ENCODE data around the gene ACTL7A.

The ACTL7A gene

GRCh38 chr9:108838017-108838416, 24.0 kb upstream of the ACTL7A start:
- TF ChIP-seq GATA2 (IDR thresholded peaks at IDR 0.05; ENCODE audit: low read depth, low read length), result no peak
- TF ChIP-seq GATA3 (IDR thresholded peaks at IDR 0.05; ENCODE audit: low read depth, low read length), result no peak

GRCh38 chr9:108842610-108843295, 19.3 kb upstream of the ACTL7A start:
- TF ChIP-seq GATA3 (IDR thresholded peaks at IDR 0.05; ENCODE audit: low read depth, low read length) (no peak), GATA2 (IDR thresholded peaks at IDR 0.05; ENCODE audit: low read depth, low read length) (no peak)

- TF ChIP-seq GATA3 (IDR thresholded peaks at IDR 0.05; ENCODE audit: low read depth, low read length) (no peak), GATA2 (IDR thresholded peaks at IDR 0.05; ENCODE audit: low read depth, low read length) (no peak)
Observed at GRCh38 chr9:108844391-108844790, 17.7 kb upstream of the ACTL7A start.

GRCh38 chr9:108844856-108845255, 17.2 kb upstream of the ACTL7A start:
- no peak for TF ChIP-seq GATA3 (IDR thresholded peaks at IDR 0.05; ENCODE audit: low read depth, low read length)

GRCh38 chr9:108845507-108845906, 16.6 kb upstream of the ACTL7A start:
- TF ChIP-seq GATA3 (IDR thresholded peaks at IDR 0.05; ENCODE audit: low read depth, low read length) (no peak), GATA2 (IDR thresholded peaks at IDR 0.05; ENCODE audit: low read depth, low read length) (no peak)

- TF ChIP-seq GATA3 (IDR thresholded peaks at IDR 0.05; ENCODE audit: low read depth, low read length), result no peak
- TF ChIP-seq GATA2 (IDR thresholded peaks at IDR 0.05; ENCODE audit: low read depth, low read length), result no peak
Observed at GRCh38 chr9:108845947-108846346, 16.1 kb upstream of the ACTL7A start.

- no peak for TF ChIP-seq GATA3 (IDR thresholded peaks at IDR 0.05; ENCODE audit: low read depth, low read length)
- no peak for TF ChIP-seq GATA2 (IDR thresholded peaks at IDR 0.05; ENCODE audit: low read depth, low read length)
Observed at GRCh38 chr9:108850293-108850897, 11.7 kb upstream of the ACTL7A start.

- TF ChIP-seq GATA2 (IDR thresholded peaks at IDR 0.05; ENCODE audit: low read depth, low read length) (no peak), GATA3 (IDR thresholded peaks at IDR 0.05; ENCODE audit: low read depth, low read length) (no peak)
Observed at GRCh38 chr9:108851138-108851537, 10.9 kb upstream of the ACTL7A start.

- TF ChIP-seq GATA2 (IDR thresholded peaks at IDR 0.05; ENCODE audit: low read depth, low read length), result no peak
- no peak for TF ChIP-seq GATA3 (IDR thresholded peaks at IDR 0.05; ENCODE audit: low read depth, low read length)
Observed at GRCh38 chr9:108852079-108852478, 10.0 kb upstream of the ACTL7A start.

GRCh38 chr9:108854094-108854493, 8.0 kb upstream of the ACTL7A start:
- TF ChIP-seq GATA2 (IDR thresholded peaks at IDR 0.05; ENCODE audit: low read depth, low read length) (no peak), GATA3 (IDR thresholded peaks at IDR 0.05; ENCODE audit: low read depth, low read length) (no peak)

GRCh38 chr9:108854641-108855528, 7.2 kb upstream of the ACTL7A start:
- TF ChIP-seq GATA2 (IDR thresholded peaks at IDR 0.05; ENCODE audit: low read depth, low read length) (no peak), GATA3 (IDR thresholded peaks at IDR 0.05; ENCODE audit: low read depth, low read length) (no peak)

GRCh38 chr9:108855529-108855886, 6.6 kb upstream of the ACTL7A start:
- TF ChIP-seq GATA3 (IDR thresholded peaks at IDR 0.05; ENCODE audit: low read depth, low read length) (no peak), GATA2 (IDR thresholded peaks at IDR 0.05; ENCODE audit: low read depth, low read length) (no peak)

GRCh38 chr9:108855888-108856287, 6.2 kb upstream of the ACTL7A start, which contains the start of gene ACTL7B:
Gene ACTL7B (minus strand): TSS chr9:108855986. CDS start chr9:108855930, 56 bp downstream.
- TF ChIP-seq GATA2 (IDR thresholded peaks at IDR 0.05; ENCODE audit: low read depth, low read length) (no peak), GATA3 (IDR thresholded peaks at IDR 0.05; ENCODE audit: low read depth, low read length) (no peak)

GRCh38 chr9:108857572-108857971, 4.5 kb upstream of the ACTL7A start:
- TF ChIP-seq GATA3 (IDR thresholded peaks at IDR 0.05; ENCODE audit: low read depth, low read length) (no peak), GATA2 (IDR thresholded peaks at IDR 0.05; ENCODE audit: low read depth, low read length) (no peak)
